Liver (tissue), 3 donors: Measurements from ENCODE around the gene TSPAN15.

Source experiments
- ATF3 ChIP-seq: IDR thresholded peaks from 2 replicates; pipeline ENCODE4 v1.6.1; 2016; ENCODE audit warnings: antibody characterized with exemption
- FOXA1 ChIP-seq: IDR thresholded peaks from 2 replicates; pipeline ENCODE4 v1.6.1; 2016; ENCODE audit warnings: antibody characterized with exemption
- GABPA ChIP-seq, 2 donors: IDR thresholded peaks in 1 of 2; conservative IDR thresholded peaks in 1 of 2; 2 replicates each; pipeline ENCODE4 v1.6.1; 2016; ENCODE audit warnings: antibody characterized with exemption in 2 of 2, mild to moderate bottlenecking in 1 of 2, moderate library complexity in 1 of 2
- JUND ChIP-seq, 2 donors: IDR thresholded peaks; 2 replicates each; pipeline ENCODE4 v1.6.1; 2016; ENCODE audit warnings: antibody characterized with exemption in 2 of 2
- RAD21 ChIP-seq, 2 donors: IDR thresholded peaks; 2 replicates each; pipeline ENCODE4 v1.6.1; 2016; ENCODE audit warnings: antibody characterized with exemption in 2 of 2, mild to moderate bottlenecking in 2 of 2
- RXRA ChIP-seq, 2 donors: IDR thresholded peaks; 2 replicates each; pipeline ENCODE4 v1.6.1; 2017 to 2018; ENCODE audit warnings: antibody characterized with exemption in 2 of 2, mild to moderate bottlenecking in 1 of 2
- SP1 ChIP-seq: IDR thresholded peaks from 2 replicates; pipeline ENCODE4 v1.6.1; 2018; ENCODE audit warnings: antibody characterized with exemption, mild to moderate bottlenecking
- TAF1 ChIP-seq: conservative IDR thresholded peaks from 2 replicates; pipeline ENCODE4 v1.6.1; 2016; ENCODE audit warnings: antibody characterized with exemption, mild to moderate bottlenecking
- YY1 ChIP-seq: IDR thresholded peaks from 2 replicates; pipeline ENCODE4 v1.6.1; 2016; ENCODE audit warnings: antibody characterized with exemption, mild to moderate bottlenecking
- ZBTB33 ChIP-seq: IDR thresholded peaks from 2 replicates; pipeline ENCODE4 v1.6.1; 2016; ENCODE audit warnings: antibody characterized with exemption
- TF ChIP-seq, protein P1 (sequence below): fragments of 150-350 bp; IDR thresholded peaks from 2 replicates; pipeline ENCODE4 v1.5.1; 2017; ENCODE audit warnings: improper control_type of control experiment, low read depth, low read length; ENCODE audit not compliant: missing input control
- TF ChIP-seq, protein P2 (sequence below): IDR thresholded peaks from 2 replicates; pipeline ENCODE4 v1.6.1; 2016; ENCODE audit warnings: antibody characterized with exemption, mild to moderate bottlenecking
- TF ChIP-seq, protein P3 (sequence below): IDR thresholded peaks from 2 replicates; pipeline ENCODE4 v1.6.1; 2016; ENCODE audit warnings: antibody characterized with exemption
- donor health status: healthy.
- donor health status: healthy.

GRCh38 chr10:69417542-69417941 is 33.7 kb upstream of the TSPAN15 start:
- TF ChIP-seq, protein P1, sequence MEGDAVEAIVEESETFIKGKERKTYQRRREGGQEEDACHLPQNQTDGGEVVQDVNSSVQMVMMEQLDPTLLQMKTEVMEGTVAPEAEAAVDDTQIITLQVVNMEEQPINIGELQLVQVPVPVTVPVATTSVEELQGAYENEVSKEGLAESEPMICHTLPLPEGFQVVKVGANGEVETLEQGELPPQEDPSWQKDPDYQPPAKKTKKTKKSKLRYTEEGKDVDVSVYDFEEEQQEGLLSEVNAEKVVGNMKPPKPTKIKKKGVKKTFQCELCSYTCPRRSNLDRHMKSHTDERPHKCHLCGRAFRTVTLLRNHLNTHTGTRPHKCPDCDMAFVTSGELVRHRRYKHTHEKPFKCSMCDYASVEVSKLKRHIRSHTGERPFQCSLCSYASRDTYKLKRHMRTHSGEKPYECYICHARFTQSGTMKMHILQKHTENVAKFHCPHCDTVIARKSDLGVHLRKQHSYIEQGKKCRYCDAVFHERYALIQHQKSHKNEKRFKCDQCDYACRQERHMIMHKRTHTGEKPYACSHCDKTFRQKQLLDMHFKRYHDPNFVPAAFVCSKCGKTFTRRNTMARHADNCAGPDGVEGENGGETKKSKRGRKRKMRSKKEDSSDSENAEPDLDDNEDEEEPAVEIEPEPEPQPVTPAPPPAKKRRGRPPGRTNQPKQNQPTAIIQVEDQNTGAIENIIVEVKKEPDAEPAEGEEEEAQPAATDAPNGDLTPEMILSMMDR, result no peak
- TF ChIP-seq TAF1 (no peak), RAD21 (IDR thresholded peaks at IDR 0.05) (no peak), ATF3 (no peak), ZBTB33 (no peak), SP1 (no peak), RXRA (IDR thresholded peaks at IDR 0.05) (no peak), JUND (IDR thresholded peaks at IDR 0.05) (no peak), YY1 (no peak), FOXA1 (no peak), GABPA (IDR thresholded peaks at IDR 0.05 in 1 of 2, conservative IDR thresholded peaks at IDR 0.05 in 1 of 2) (no peak)
- TF ChIP-seq, protein P2, sequence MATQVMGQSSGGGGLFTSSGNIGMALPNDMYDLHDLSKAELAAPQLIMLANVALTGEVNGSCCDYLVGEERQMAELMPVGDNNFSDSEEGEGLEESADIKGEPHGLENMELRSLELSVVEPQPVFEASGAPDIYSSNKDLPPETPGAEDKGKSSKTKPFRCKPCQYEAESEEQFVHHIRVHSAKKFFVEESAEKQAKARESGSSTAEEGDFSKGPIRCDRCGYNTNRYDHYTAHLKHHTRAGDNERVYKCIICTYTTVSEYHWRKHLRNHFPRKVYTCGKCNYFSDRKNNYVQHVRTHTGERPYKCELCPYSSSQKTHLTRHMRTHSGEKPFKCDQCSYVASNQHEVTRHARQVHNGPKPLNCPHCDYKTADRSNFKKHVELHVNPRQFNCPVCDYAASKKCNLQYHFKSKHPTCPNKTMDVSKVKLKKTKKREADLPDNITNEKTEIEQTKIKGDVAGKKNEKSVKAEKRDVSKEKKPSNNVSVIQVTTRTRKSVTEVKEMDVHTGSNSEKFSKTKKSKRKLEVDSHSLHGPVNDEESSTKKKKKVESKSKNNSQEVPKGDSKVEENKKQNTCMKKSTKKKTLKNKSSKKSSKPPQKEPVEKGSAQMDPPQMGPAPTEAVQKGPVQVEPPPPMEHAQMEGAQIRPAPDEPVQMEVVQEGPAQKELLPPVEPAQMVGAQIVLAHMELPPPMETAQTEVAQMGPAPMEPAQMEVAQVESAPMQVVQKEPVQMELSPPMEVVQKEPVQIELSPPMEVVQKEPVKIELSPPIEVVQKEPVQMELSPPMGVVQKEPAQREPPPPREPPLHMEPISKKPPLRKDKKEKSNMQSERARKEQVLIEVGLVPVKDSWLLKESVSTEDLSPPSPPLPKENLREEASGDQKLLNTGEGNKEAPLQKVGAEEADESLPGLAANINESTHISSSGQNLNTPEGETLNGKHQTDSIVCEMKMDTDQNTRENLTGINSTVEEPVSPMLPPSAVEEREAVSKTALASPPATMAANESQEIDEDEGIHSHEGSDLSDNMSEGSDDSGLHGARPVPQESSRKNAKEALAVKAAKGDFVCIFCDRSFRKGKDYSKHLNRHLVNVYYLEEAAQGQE, result no peak
- TF ChIP-seq, protein P3, sequence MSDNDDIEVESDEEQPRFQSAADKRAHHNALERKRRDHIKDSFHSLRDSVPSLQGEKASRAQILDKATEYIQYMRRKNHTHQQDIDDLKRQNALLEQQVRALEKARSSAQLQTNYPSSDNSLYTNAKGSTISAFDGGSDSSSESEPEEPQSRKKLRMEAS, result no peak
